Endothelial cell of umbilical vein (primary cell): ENCODE results near the gene SIAE. TPM values are rescaled to one million over a fixed set of nuclear protein-coding genes. Genes with fewer than 3 reads are reported as not detected.

Experiments
- BruUV-seq: library from RNA; stranded (reverse); fragments of 400-500 nt; replicated peaks from 2 replicates; lab custom pipeline; 2021; lab: Mats Ljungman, UMichigan
- CTCF ChIA-PET: fragments of 300-600, 350-600 bp; sonication (Branson Sonifier 250); formaldehyde crosslinking; loops from one replicate; lab custom pipeline; 2021; ENCODE audit warnings: antibody characterized with exemption, inconsistent platforms; lab: Charles Lee
- POLR2A ChIA-PET: fragments of 300-600, 350-600 bp; sonication (Branson Sonifier 250); formaldehyde crosslinking; loops from one replicate; lab custom pipeline; 2021; ENCODE audit warnings: antibody characterized with exemption, inconsistent platforms; lab: Charles Lee
- DNase-seq: peaks from one replicate; pipeline ENCODE4 v3.0.0-alpha.2; 2011; ENCODE audit warnings: low read depth, low spot score
- FAIRE-seq: peaks from 2 replicates; lab custom pipeline; 2011; peaks lifted over from hg19 to GRCh38; lab: Jason Lieb, UNC
- H2AFZ ChIP-seq: 2 replicates; pipeline ENCODE4 v1.6.0; 2012; ENCODE audit warnings: low read depth, low read length, control low read depth, inconsistent platforms
- H3K27ac ChIP-seq: 2 replicates; pipeline ENCODE4 v1.5.1; 2011; ENCODE audit warnings: low read depth, mild to moderate bottlenecking, control low read depth, low read length, moderate library complexity; ENCODE audit not compliant: insufficient read depth
- H3K27me3 ChIP-seq, 2 experiments: 2 replicates each; pipeline versions ENCODE4 v1.6.0 to v1.6.1; 2011; ENCODE audit warnings: low read length in 2 of 2, mixed read lengths in 1 of 2; ENCODE audit not compliant: control insufficient read depth in 2 of 2, insufficient read depth in 2 of 2
- H3K36me3 ChIP-seq, 2 experiments: 2 replicates in 1 of 2; 3 replicates in 1 of 2; pipeline ENCODE4 v1.5.1; 2011; ENCODE audit warnings: low read length in 2 of 2, mild to moderate bottlenecking in 1 of 2, moderate library complexity in 1 of 2; ENCODE audit not compliant: control insufficient read depth in 2 of 2, insufficient read depth in 2 of 2; ENCODE audit errors: extremely low read depth in 1 of 2
- H3K4me1 ChIP-seq: 3 replicates; pipeline ENCODE4 v1.5.1; 2011; ENCODE audit warnings: mild to moderate bottlenecking, low read length; ENCODE audit not compliant: control insufficient read depth, insufficient read depth; ENCODE audit errors: extremely low read depth
- H3K4me2 ChIP-seq: 2 replicates; pipeline ENCODE4 v1.6.1; 2011; ENCODE audit warnings: low read length, control low read depth, mixed read lengths; ENCODE audit not compliant: insufficient read depth
- H3K4me3 ChIP-seq, 3 experiments: fragments of 200-600 bp in 1 of 3; sonication (generic), shearing (Covaris generic) in 1 of 3; replicated peaks in 1 of 3; 2 replicates each; pipeline ENCODE4 v1.5.1; 2011 to 2016; ENCODE audit warnings: control low read depth in 3 of 3, low read length in 3 of 3, mild to moderate bottlenecking in 2 of 3, inconsistent platforms in 1 of 3, low read depth in 1 of 3, moderate library complexity in 1 of 3; ENCODE audit not compliant: insufficient read depth in 1 of 3
- H3K79me2 ChIP-seq: 2 replicates; pipeline ENCODE4 v1.6.0; 2012; ENCODE audit warnings: low read length, inconsistent platforms; ENCODE audit not compliant: control insufficient read depth, insufficient read depth
- H3K9ac ChIP-seq: replicated peaks from 2 replicates; pipeline ENCODE3; 2011; ENCODE audit warnings: low read length, control low read depth; ENCODE audit not compliant: insufficient read depth; ENCODE audit errors: extremely low read depth
- H3K9me1 ChIP-seq: replicated peaks from 3 replicates; pipeline ENCODE4 v1.6.0; 2011; ENCODE audit warnings: mild to moderate bottlenecking, low read length; ENCODE audit not compliant: control insufficient read depth, insufficient read depth; ENCODE audit errors: extremely low read depth
- H3K9me3 ChIP-seq: replicated peaks from 2 replicates; pipeline ENCODE4 v1.5.1; 2012; ENCODE audit warnings: low read length, inconsistent platforms; ENCODE audit not compliant: control insufficient read depth, insufficient read depth
- H4K20me1 ChIP-seq: replicated peaks from 2 replicates; pipeline ENCODE3; 2011; ENCODE audit warnings: mild to moderate bottlenecking, low read length; ENCODE audit not compliant: control insufficient read depth, insufficient read depth; ENCODE audit errors: extremely low read depth
- CTCF ChIP-seq, 2 donors: IDR thresholded peaks; 1 replicate in 1 of 2; 2 replicates in 1 of 2; pipeline ENCODE4 v1.5.1; 2011; ENCODE audit warnings: low read length in 2 of 2, mild to moderate bottlenecking in 2 of 2, moderate library complexity in 2 of 2, control low read depth in 1 of 2, inconsistent platforms in 1 of 2, low read depth in 1 of 2; ENCODE audit not compliant: insufficient read depth in 1 of 2; ENCODE audit errors: extremely low read depth in 1 of 2
- EZH2 ChIP-seq: IDR thresholded peaks from 2 replicates; pipeline ENCODE4 v1.6.1; 2012; ENCODE audit warnings: borderline replicate concordance, low read depth, mild to moderate bottlenecking, moderate library complexity, low read length, inconsistent platforms; ENCODE audit not compliant: severe bottlenecking
- FOS ChIP-seq: IDR thresholded peaks from 2 replicates; pipeline ENCODE4 v1.6.1; 2011; ENCODE audit warnings: mild to moderate bottlenecking, low read length, moderate library complexity, borderline replicate concordance; ENCODE audit not compliant: insufficient read depth
- GATA2 ChIP-seq: IDR thresholded peaks from 2 replicates; pipeline ENCODE4 v1.7.0; 2011; ENCODE audit warnings: low read depth, mild to moderate bottlenecking, moderate library complexity, mixed read lengths, low read length; ENCODE audit not compliant: insufficient read length, insufficient read depth
- JUN ChIP-seq: IDR thresholded peaks from 2 replicates; pipeline ENCODE4 v1.6.1; 2011; ENCODE audit warnings: borderline replicate concordance, low read depth; ENCODE audit not compliant: insufficient read length, insufficient read depth
- MAX ChIP-seq: IDR thresholded peaks from 2 replicates; pipeline ENCODE4 v1.6.1; 2011; ENCODE audit not compliant: insufficient read depth, insufficient read length
- MYC ChIP-seq: IDR thresholded peaks from one replicate; pipeline ENCODE4 v1.6.1; 2011; ENCODE audit warnings: mild to moderate bottlenecking, low read depth, low read length
- POLR2A ChIP-seq: IDR thresholded peaks from 2 replicates; pipeline ENCODE4 v1.6.1; 2012; ENCODE audit warnings: low read depth, mild to moderate bottlenecking, control low read depth, low read length
- POLR2AphosphoS5 ChIP-seq: IDR thresholded peaks from 2 replicates; pipeline ENCODE4 v1.6.1; 2012; ENCODE audit warnings: low read depth, mild to moderate bottlenecking, control low read depth, low read length, moderate library complexity; ENCODE audit not compliant: insufficient read depth
- dilution Hi-C: fragments of 300-500 bp; cut with MboI; formaldehyde crosslinking; loops from one replicate; pipeline ENCODE4 v1.15.0; 2019; ENCODE audit warnings: low sequenced_read_pairs; ENCODE audit not compliant: extremely low pct_ligation_motif_present
- intact Hi-C: fragments of 100-400 bp; cut with micrococcal nuclease; formaldehyde crosslinking; loops from one replicate; pipeline ENCODE4 v1.10.0; 2022
- polyA plus RNA-seq, 4 experiments: library from polyadenylated mRNA; depleted of rRNA in 3 of 4; stranded (reverse) in 3 of 4; unstranded in 1 of 4; fragments of >200 nt; gene quantifications; 2 replicates each; pipeline versions ENCODE4 v1.2.1 to v1.2.3, GENCODE V29; 2011 to 2012; ENCODE audit warnings: missing spikeins in 1 of 4
- total RNA-seq: library from RNA; stranded (reverse); gene quantifications from 2 replicates; pipeline ENCODE4 v1.2.3, GENCODE V29; 2021

SIAE gene
- total and polyA plus RNA-seq, 2 donors (not counting 3 experiments of a cell fraction or from before 2014, with no cell fraction given): 16.9 to 23.9 TPM

GRCh38 chr11:124595302-124595701 is 78.2 kb downstream of the SIAE start:
- DNase-seq (no peak), FAIRE-seq (no peak)
- no peak overlapping the region for H3K27ac ChIP-seq
- no peaks in the 10 kb centered on the region for H3K9me3 ChIP-seq
- no peaks in the 10 kb centered on the region for H3K4me1 ChIP-seq
- H3K4me2 ChIP-seq: no peak overlapping the region
- intact Hi-C loops (no loop called here), dilution Hi-C loops (no loop called here)
- POLR2A ChIA-PET: no interaction called here
- no peaks in the 10 kb centered on the region for H3K36me3 ChIP-seq
- H3K4me3 ChIP-seq: no peak overlapping the region
- no peak overlapping the region for H3K9ac ChIP-seq
- H2AFZ ChIP-seq: no peak overlapping the region
- H3K9me1 ChIP-seq: no peaks in the 10 kb centered on the region
- no peaks in the 10 kb centered on the region for H3K79me2 ChIP-seq
- BruUV-seq: no TSS peak
- H4K20me1 ChIP-seq: no peaks in the 10 kb centered on the region
- peaks cover 3 to 20% of the 10 kb centered on the region in 2 experiments for H3K27me3 ChIP-seq
- TF ChIP-seq MYC (no peak), JUN (no peak), POLR2A (no peak), EZH2 (no peak), MAX (no peak), GATA2 (no peak), CTCF (IDR thresholded peaks at IDR 0.05; ENCODE audit: extremely low read depth in 1 of 2, insufficient read depth in 1 of 2, low read depth in 1 of 2, low read length in 2 of 2) (no peak), POLR2AphosphoS5 (no peak), FOS (no peak)
- CTCF ChIA-PET: no interaction called here
